Stomach (tissue), 9 donors: ENCODE data around the gene TCERG1. TPM values are rescaled to one million over a fixed set of nuclear protein-coding genes. Genes with fewer than 3 reads are reported as not detected.

Source experiments
- DNase-seq, 2 donors: peaks; one replicate each; pipeline versions ENCODE4 v3.0.0 to v3.0.0-alpha.2; 2013 to 2019
- H3K27ac ChIP-seq, 5 donors: fragments of 200-600 bp in 4 of 5; sonication (generic) in 4 of 5; one replicate each; pipeline ENCODE4 v1.5.1; 2013 to 2019; ENCODE audit warnings: mild to moderate bottlenecking in 1 of 5, moderate library complexity in 1 of 5
- H3K27me3 ChIP-seq, 3 donors: fragments of 200-600 bp; sonication (generic); one replicate each; pipeline ENCODE4 v1.5.1; 2017 to 2019; ENCODE audit warnings: mixed run types in 1 of 3
- H3K36me3 ChIP-seq, 4 donors: fragments of 200-600 bp; sonication (generic); 1 replicate in 3 of 4; 2 replicates in 1 of 4; pipeline ENCODE4 v1.5.1; 2016 to 2019
- H3K4me1 ChIP-seq, 4 donors: fragments of 200-600 bp; sonication (generic); one replicate each; pipeline ENCODE4 v1.5.1; 2016 to 2019
- H3K4me3 ChIP-seq, 4 donors: fragments of 200-600 bp; sonication (generic) in 3 of 4; one replicate each; pipeline ENCODE4 v1.5.1; 2016 to 2019; ENCODE audit warnings: mild to moderate bottlenecking in 1 of 4
- H3K9me3 ChIP-seq, 4 donors: fragments of 200-600 bp; sonication (generic); one replicate each; pipeline ENCODE4 v1.5.1; 2016 to 2019
- EP300 ChIP-seq: sonication (generic); formaldehyde crosslinking; IDR thresholded peaks from one replicate; pipeline ENCODE4 v1.6.1; 2017; ENCODE audit warnings: antibody characterized with exemption
- POLR2A ChIP-seq, 4 donors: fragments of 450-650 bp; IDR thresholded peaks; one replicate each; pipeline ENCODE4 v1.6.1; 2016; ENCODE audit warnings: antibody characterized with exemption in 4 of 4, control low read depth in 2 of 4, mild to moderate bottlenecking in 1 of 4, moderate library complexity in 1 of 4
- POLR2AphosphoS5 ChIP-seq, 3 donors: sonication (generic); formaldehyde crosslinking; IDR thresholded peaks; one replicate each; pipeline ENCODE4 v1.6.1; 2016; ENCODE audit warnings: antibody characterized with exemption in 3 of 3
- WGBS, 5 donors: extraction: QIAGEN DNeasy Blood & Tissue Kit in 3 of 5; methylation state at CpG; one replicate each; pipeline versions ENCODE4 v1.1.5 to v1.1.7; 2013 to 2018; 5-methylcytosine and 5-hydroxymethylcytosine counted together
- intact Hi-C: fragments of 100-400 bp; cut with DNase I; formaldehyde crosslinking; loops from one replicate; pipeline ENCODE4 v1.15.1; 2023; ENCODE audit warnings: low total_unique reads
- polyA plus RNA-seq, 3 donors: library from polyadenylated mRNA; stranded (reverse); fragments of 200-250 nt; gene quantifications; one replicate each; pipeline ENCODE4 v1.2.3, GENCODE V29; 2013
- total RNA-seq, 5 donors: library from RNA; depleted of rRNA; stranded (reverse); fragments of >200 nt; gene quantifications; one replicate each; pipeline versions ENCODE4 v1.1.0 to v1.2.3, GENCODE V29; 2014 to 2016
- TF ChIP-seq, protein P1 (sequence below), 7 experiments: fragments of 450-650 bp in 4 of 7; fragments of 200-600 bp in 3 of 7; sonication (generic) in 3 of 7; IDR thresholded peaks; one replicate each; pipeline ENCODE4 v1.5.1; 2016 to 2019; ENCODE audit warnings: antibody characterized with exemption in 7 of 7, control low read depth in 2 of 7, mild to moderate bottlenecking in 1 of 7
- donor health status: healthy with polysubstance abuse.
- donor health status: Bipolar disorder and iron deficiency.
- donor health status: healthy.

TCERG1 gene
- total and polyA plus RNA-seq, 8 donors, result 9.9 to 120 (median 58.4) TPM

DNA sequence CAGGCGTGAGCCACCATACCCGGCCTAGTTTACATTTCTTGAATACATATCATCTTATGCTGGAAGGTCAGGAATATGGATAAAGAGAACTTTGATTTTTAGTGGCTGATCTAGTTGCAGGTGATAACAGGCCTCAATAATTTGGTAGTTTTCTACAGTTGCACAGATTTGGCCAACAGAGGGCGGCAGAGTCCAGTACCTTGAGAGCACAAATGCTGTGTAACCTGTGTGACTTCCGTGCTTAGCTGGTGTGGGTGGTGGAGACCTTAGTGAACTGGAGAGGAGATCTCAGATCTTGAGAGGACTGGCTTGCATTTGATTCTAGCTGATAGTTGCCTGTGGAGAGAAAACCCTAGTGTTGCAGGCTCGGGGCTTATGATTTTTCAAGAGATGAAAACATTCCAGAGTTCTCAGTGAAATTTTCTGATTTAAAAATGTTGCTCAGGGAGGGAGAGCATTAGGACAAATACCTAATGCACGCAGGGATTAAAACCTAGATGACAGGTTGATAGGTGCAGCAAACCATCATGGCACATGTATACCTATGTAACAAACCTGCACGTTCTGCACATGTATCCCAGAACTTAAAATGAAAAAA, 86.2 kb downstream of the TCERG1 start:
- Histone ChIP-seq H3K9me3 (no peaks in the 10 kb centered on the region), H3K27me3 (no peaks in the 10 kb centered on the region), H3K27ac (no peak overlapping the region), H3K36me3 (no peaks in the 10 kb centered on the region), H3K4me1 (no peaks in the 10 kb centered on the region), H3K4me3 (no peak overlapping the region)
- 29 to 32% (median 31%) methylated on average over 7 of the region's 7 CpGs for WGBS, 5 donors
- intact Hi-C loops, result no loop called here
- DNase-seq, result peak; percentile 80 to 89
- no peak for TF ChIP-seq POLR2A (IDR thresholded peaks at IDR 0.05)
- TF ChIP-seq, protein P1, sequence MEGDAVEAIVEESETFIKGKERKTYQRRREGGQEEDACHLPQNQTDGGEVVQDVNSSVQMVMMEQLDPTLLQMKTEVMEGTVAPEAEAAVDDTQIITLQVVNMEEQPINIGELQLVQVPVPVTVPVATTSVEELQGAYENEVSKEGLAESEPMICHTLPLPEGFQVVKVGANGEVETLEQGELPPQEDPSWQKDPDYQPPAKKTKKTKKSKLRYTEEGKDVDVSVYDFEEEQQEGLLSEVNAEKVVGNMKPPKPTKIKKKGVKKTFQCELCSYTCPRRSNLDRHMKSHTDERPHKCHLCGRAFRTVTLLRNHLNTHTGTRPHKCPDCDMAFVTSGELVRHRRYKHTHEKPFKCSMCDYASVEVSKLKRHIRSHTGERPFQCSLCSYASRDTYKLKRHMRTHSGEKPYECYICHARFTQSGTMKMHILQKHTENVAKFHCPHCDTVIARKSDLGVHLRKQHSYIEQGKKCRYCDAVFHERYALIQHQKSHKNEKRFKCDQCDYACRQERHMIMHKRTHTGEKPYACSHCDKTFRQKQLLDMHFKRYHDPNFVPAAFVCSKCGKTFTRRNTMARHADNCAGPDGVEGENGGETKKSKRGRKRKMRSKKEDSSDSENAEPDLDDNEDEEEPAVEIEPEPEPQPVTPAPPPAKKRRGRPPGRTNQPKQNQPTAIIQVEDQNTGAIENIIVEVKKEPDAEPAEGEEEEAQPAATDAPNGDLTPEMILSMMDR (IDR thresholded peaks at IDR 0.05), result peak in 5 of 7 experiments; percentile 56 to 66 (median 60)

DNA sequence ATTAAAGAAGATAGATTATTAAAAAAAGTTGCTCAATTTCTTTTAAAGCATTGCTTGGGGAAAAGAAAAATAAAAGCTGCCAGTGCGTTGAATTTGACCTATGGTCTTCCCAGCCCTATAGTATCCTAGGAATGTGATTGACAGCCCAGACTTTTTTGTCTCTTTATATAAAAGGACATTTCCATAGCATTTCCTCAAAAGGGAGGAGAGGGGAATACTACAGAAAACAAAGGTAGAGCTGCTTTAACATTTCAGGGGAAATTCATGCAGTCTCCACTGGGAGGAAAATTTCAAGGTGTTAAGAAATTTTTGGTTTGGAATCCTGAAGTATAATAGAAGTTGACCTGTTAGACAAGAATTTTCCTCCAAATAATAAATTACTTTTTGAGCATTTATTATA, 86.7 kb downstream of the TCERG1 start:
- intact Hi-C loops, result no loop called here
- 0% methylated on average over 1 of the region's 1 CpG for WGBS, 5 donors
- Histone ChIP-seq H3K4me1 (no peaks in the 10 kb centered on the region), H3K9me3 (no peaks in the 10 kb centered on the region), H3K36me3 (no peaks in the 10 kb centered on the region), H3K27ac (no peak overlapping the region), H3K4me3 (no peak overlapping the region), H3K27me3 (no peaks in the 10 kb centered on the region)
- TF ChIP-seq EP300 (no peak), POLR2A (IDR thresholded peaks at IDR 0.05) (no peak), POLR2AphosphoS5 (IDR thresholded peaks at IDR 0.05) (no peak)
- TF ChIP-seq, protein P1 (IDR thresholded peaks at IDR 0.05), result no peak
- no peak for DNase-seq

DNA sequence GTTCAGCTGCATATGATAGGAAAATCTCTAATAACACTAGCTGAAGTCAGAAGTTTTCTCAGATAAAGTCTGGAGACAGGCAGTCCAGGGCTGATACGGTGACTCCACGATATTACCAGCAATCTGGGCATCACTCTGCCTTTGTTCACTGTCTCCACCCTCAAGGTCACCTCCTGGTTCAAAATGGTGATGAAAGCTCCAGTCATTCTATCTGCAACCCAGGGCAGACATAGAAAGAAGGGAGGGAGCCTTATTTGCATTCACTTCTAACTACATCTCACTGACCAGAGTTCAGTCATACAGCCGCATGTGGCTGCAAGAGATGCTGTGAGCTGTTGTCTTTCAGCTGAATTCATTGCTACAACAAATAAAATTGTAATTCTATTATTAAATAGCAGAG, 91.3 kb downstream of the TCERG1 start:
- TF ChIP-seq POLR2AphosphoS5 (IDR thresholded peaks at IDR 0.05) (no peak), POLR2A (IDR thresholded peaks at IDR 0.05) (no peak)
- 78 to 85% (median 82%) methylated on average over 3 of the region's 3 CpGs for WGBS, 5 donors
- Histone ChIP-seq H3K9me3 (no peaks in the 10 kb centered on the region), H3K27me3 (no peaks in the 10 kb centered on the region), H3K36me3 (no peaks in the 10 kb centered on the region), H3K4me3 (no peak overlapping the region), H3K4me1 (peaks cover 0 to 5% (median 0%) of the 10 kb centered on the region in 4 donors), H3K27ac (no peak overlapping the region)
- intact Hi-C loops, result loop anchor here (5.0 kb wide), 1 partner anchor 649 kb away; no protein-coding TSS in a partner anchor
- no peak for DNase-seq

DNA sequence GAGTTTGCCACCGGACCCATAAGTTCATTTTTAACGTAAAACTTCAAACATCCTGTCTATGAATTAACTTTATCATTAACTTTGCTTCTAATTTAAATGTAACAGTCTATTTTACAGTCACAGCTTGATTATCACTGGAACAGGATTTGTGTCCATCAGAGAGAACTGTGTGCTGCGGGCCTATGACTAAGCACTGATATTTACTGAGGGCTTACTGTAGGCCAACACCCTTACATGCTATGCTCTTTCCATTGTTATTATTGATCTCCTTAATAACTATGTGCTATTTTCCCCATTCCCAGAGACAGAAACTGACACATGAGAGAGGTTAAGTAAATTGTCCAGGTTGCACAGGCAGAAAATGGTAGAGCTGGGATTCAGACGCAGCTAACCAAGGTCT, 92.8 kb downstream of the TCERG1 start:
- H3K9me3 ChIP-seq, result no peaks in the 10 kb centered on the region
- TF ChIP-seq POLR2A (IDR thresholded peaks at IDR 0.05) (no peak), EP300 (no peak), POLR2AphosphoS5 (IDR thresholded peaks at IDR 0.05) (no peak)
- TF ChIP-seq, protein P1 (IDR thresholded peaks at IDR 0.05), result no peak
- peak in 1 of 2 donors; percentile 15 for DNase-seq
- whole genome bisulfite sequencing, 5 donors, result 75 to 85% (median 81%) methylated on average over 4 of the region's 4 CpGs
- no peak overlapping the region for H3K27ac ChIP-seq
- H3K4me3 ChIP-seq, result no peak overlapping the region
- H3K4me1 ChIP-seq, result peaks cover 0 to 5% (median 0%) of the 10 kb centered on the region in 4 donors
- H3K27me3 ChIP-seq, result no peaks in the 10 kb centered on the region
- H3K36me3 ChIP-seq, result no peaks in the 10 kb centered on the region
- intact Hi-C loops, result loop anchor here (5.0 kb wide), 2 partner anchors 427 to 647 kb away; no protein-coding TSS in a partner anchor

DNA sequence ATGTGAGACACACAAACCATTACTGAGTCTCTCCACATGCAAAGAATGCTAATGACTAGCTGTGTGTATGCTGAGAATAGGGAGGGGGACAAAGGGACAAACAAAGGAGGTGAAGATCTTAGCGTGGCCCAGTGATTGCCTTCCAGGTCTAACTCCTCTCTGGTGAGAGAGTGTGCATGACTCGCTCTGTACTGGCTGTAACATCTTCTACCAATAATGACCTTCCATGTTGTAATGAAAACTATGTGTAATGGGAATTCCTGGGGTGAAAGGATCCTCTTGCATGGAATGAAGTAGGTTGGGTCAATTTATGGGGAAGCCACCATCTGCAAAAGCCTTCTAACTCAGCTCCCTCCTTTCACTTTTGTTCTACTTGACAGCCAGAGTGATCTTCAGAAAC, 93.3 kb downstream of the TCERG1 start:
- intact Hi-C loops, result loop anchor here (5.0 kb wide), 1 partner anchor 427 kb away; no protein-coding TSS in a partner anchor
- Histone ChIP-seq H3K4me3 (no peak overlapping the region), H3K27me3 (no peaks in the 10 kb centered on the region), H3K36me3 (no peaks in the 10 kb centered on the region), H3K9me3 (no peaks in the 10 kb centered on the region), H3K4me1 (peaks cover 0 to 5% (median 0%) of the 10 kb centered on the region in 4 donors), H3K27ac (no peak overlapping the region)
- DNase-seq, result no peak
- WGBS, 5 donors, result 79 to 88% (median 86%) methylated on average over 2 of the region's 2 CpGs
- TF ChIP-seq EP300 (no peak), POLR2AphosphoS5 (IDR thresholded peaks at IDR 0.05) (no peak), POLR2A (IDR thresholded peaks at IDR 0.05) (no peak)
- TF ChIP-seq, protein P1 (IDR thresholded peaks at IDR 0.05), result no peak
